GM21723 (cell line): ENCODE data around the gene STPG3.
"Not testable (repeated sequence)": the region's sequence is repeated elsewhere in the genome, so short reads cannot be mapped to it uniquely, and the experiment has no call there.

Experiments
- ATAC-seq: cut with Tn5 transposase; IDR thresholded peaks from one replicate; pipeline ENCODE4 v1.9.1; 2021; ENCODE audit warnings: mild to moderate bottlenecking, moderate library complexity; ENCODE audit not compliant: unreplicated experiment

The STPG3 gene

DNA sequence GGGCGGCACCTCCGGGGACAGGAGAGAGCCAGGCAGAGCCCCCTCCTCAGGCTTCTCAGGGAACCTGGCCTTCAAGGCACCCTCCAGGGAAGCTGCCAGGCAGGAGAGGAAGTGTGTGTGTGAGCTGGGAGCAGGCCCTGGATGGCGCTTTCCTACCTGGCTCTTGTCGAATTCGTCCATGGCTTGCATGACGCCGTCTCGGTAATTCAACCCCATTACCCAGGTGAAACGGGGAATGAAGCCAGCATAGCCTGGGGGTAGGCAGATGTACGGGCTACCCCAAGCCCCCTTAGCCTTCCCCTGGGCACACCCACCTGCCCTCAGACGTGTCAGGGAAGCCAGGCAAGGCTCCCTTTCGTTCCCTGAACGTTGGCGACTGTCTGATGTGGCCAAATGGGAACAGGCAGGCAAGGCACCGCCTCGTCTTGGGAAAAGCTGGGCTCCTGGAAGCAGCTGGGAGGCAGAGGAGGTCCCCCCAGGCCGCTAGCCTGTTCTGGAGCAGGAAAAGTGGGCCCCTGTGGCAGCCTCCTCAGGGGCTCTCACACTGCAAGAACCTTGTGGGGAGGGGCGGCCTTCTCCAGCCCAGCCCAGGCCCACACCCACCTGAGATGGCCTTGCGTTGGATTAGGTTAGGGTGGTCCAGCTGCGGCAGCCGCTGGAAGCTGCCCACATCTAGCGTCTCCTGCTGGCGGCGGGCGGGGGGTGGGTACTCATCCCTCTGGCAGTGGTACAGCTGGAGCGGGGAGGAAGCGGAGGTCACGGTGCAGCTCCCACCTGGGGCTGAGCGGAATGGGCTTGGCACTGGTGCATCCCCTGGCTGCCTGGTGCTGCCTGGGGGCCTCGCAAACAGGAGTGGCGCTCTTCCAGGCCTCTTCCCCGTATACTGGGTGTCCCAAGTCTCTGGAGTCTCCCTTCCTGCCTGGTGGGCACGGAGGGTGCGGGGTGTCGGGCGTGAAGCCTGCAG is 6.3 kb upstream of the STPG3 start:
- no peak for ATAC-seq

- no peak for ATAC-seq
Observed at GRCh38 chr9:137245450-137246421, 5.3 kb upstream of the STPG3 start.

GRCh38 chr9:137247135-137247915 is 3.8 kb upstream of the STPG3 start:
- ATAC-seq = no peak

GRCh38 chr9:137247916-137248175 is 3.2 kb upstream of the STPG3 start:
- ATAC-seq = no peak

GRCh38 chr9:137250329-137251193 is 525 bp upstream of the STPG3 start:
- no peak for ATAC-seq

DNA sequence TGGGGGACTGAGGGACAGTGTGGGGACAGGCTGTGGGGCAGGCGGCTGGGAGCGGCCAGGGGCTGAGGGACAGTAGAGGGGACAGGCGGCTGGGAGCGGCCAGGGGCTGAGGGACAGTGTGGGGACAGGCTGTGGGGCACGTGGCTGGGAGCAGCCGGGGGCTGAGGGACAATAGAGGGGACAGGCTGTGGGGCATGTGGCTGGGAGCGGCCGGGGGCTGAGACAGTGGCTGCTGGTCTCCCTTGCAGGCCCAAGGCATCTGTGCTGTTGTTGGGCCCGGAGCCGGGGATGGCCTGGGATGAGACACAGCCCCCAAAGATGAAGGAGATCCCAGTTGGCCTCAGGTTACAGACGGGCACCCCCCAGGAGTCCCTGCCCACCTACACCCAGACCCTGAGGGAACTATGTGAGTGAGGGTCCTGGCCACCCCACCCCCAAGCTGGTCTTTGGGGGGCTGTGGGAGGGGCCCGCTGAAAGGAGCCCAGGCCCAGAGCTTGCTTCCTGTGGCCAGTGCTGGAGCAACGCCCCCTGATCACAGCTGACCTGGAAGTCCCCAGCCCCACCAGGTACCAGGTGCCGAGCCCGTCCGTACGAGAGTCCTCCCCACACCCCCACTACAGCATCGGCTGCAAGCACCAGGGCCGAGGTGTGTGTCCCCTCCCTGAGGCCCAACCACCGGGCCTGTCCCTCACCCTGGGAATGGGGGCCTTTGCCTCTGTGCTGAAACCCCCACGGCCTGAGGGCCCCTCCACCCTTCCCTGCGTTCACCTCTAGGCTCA is 593 bp downstream of the STPG3 start:
- no peak for ATAC-seq

DNA sequence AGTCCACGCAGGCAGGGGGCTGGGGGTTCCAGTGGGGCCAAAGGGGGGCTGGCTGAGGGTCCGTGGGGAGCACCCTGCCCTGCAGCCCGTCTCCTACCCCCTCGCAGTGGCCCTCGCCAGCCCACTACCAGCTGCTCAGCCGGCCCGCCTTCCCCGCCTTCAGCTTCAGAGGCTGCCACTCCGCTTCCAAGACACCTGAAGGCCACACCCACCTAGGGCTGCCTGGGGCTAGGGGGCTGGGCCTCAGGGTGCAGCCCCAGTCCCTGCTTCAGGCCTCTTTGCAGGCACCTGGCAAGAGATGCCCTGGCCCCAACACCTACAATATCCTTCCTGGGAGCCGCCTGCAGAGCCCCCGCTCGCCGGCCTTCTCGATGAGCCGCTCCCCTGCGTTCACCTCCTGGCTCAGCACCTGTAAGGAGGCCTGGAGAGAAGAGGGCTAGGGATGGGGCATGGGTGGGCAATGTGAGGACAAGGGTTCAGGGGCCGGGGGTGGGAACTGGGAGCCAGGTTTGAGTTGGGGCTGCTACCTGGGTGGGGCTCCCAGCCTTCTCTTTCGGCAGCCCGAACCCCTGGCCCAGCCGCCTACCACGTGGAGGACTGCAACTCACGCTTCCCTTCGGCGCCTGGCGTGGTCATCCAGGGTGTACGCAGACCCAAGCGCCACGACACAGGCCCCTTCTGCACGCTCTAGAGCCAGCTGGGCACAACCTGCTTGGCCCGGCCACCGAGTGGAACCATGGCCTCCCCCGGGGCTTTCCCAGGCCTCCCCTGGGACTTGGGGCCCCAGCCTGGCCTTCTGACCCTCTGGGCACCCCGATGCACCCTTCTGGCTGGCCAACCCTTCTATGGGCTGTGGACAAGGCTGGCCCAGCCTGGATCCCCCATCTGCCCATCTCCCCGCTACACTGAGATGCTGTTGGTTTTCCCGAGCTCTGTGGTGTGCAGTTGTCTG is 1.7 kb downstream of the STPG3 start:
- no peak for ATAC-seq

DNA sequence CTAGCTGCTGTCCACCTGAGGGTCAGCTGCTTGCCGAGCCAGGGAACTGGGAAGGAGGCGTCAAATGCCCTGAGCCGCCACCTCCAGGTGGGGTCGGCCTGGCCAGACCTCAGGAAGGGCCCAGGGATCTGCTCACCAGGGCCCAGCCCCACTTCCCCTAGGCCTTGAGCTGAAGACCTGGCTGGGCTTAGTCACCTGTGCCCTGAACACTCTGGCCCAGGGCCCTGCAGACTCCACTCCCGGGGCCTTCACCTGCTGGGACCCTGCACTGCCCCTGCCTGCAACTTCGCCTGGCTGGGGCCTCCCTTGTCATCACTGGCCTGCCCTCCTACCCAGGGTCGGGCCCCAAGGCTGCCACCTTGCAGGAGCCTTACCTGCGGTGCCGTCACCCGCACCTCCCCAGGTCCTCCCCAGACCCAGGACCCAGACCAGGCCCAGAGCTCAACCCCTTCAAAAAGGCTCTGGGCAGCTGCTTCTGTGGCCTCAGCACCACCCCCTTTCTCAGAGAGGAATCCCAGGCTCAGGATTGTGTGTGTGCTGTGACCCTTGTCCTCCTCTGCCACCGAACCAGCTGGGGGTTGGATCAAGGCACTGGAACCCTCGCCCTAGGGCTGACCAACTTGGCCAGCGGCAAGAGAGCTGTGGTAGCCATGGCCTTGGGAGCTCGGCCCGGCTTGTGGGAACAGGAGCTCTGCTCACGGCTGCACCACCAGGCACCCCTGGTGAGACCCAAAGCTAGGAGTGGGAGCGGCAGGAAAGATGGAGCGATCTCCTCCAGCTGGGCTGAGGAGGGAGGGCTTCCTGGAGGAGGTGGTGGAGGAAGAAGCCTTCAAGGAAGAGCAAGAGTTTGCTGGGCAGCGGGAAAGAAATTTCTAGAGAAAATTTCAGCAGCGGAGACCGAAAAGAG is 2.9 kb downstream of the STPG3 start:
- ATAC-seq = no peak

GRCh38 chr9:137254624-137255447 is 3.8 kb downstream of the STPG3 start, which contains the start of gene NELFB:
Gene NELFB, plus strand, starts transcription at chr9:137255327.
- peak; percentile 62 for ATAC-seq

- peak; percentile 27 for ATAC-seq
Observed at GRCh38 chr9:137255448-137256114, 4.5 kb downstream of the STPG3 start.

GRCh38 chr9:137256362-137256761 is 5.3 kb downstream of the STPG3 start:
- ATAC-seq = no peak

- no peak for ATAC-seq
Observed at GRCh38 chr9:137256856-137257255, 5.8 kb downstream of the STPG3 start.

GRCh38 chr9:137262173-137262908 is 11.3 kb downstream of the STPG3 start:
- not testable (repeated sequence) for ATAC-seq

DNA sequence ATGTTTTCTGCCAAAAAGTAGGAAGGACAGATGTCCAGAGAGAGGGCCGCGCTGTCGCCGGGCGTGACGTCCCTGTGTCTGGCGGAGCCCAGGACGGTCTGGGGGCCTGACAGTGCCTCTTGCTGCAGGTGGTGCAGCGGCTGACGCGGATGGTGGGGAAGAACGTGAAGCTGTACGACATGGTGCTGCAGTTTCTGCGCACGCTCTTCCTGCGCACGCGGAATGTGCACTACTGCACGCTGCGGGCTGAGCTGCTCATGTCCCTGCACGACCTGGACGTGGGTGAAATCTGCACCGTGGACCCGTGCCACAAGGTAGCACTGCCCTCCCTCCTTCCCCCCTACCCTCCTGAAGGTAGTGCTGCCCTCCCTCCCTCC is 11.8 kb downstream of the STPG3 start:
- ATAC-seq = no peak

GRCh38 chr9:137263506-137263905 is 12.4 kb downstream of the STPG3 start:
- ATAC-seq = no peak
